Measurements from ENCODE around the gene WWP2.
A peak's percentile ranks its signal among the peaks of the same experiment; 100 is the strongest.
"Not testable (repeated sequence)": the region's sequence is repeated elsewhere in the genome, so short reads cannot be mapped to it uniquely, and the experiment has no call there.

The WWP2 gene

DNA sequence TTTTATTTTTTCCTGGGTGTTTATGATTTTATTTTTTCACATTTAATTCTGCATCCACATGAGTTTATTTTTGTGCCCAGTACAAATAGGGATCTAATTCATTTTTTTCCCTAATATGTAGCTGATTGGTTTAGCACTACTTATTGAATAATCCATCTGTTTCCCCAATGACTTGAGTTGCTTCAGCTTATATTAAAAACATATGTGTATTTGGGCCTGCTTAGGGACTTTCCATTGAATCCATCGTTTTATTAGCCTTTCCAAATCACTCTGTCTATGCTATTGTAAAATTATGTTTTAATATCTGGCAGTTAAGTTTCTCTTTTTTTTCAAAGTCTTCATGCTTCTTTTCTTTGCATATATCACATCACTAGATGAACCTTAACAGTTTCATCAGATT lies 42.2 kb downstream of the WWP2 start:
- no peak overlapping the region for H3K4me3 Mint-ChIP-seq
- H3K4me1 Mint-ChIP-seq: no peaks in the 10 kb centered on the region
- no peak overlapping the region for H3K27ac Mint-ChIP-seq
- H3K9me3 Mint-ChIP-seq: no peaks in the 10 kb centered on the region
- no peaks in the 10 kb centered on the region for H3K27me3 Mint-ChIP-seq
- ATAC-seq (no peak), DNase-seq (no peak)

DNA sequence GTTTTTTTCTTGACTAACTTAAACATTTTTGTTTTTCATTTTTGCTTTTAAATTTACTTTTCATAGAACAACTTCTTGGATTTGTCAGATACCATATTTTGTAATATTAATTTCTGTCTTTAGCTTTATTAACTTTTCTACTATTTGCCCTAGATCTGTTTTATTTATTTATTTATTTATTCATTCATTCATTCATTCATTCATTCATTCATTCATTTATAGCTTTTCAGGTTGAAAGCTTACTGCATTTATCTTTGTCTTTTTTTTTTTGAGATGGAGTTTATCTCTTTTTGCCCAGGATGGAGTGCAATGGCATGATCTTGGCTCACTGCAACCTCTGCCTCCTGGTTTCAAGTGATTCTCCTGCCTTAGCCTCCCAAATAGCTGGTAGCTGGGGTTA lies 44.6 kb downstream of the WWP2 start:
- not testable (repeated sequence) for H3K4me3 Mint-ChIP-seq, H3K9me3 Mint-ChIP-seq, H3K27ac Mint-ChIP-seq, H3K27me3 Mint-ChIP-seq, DNase-seq, ATAC-seq, H3K4me1 Mint-ChIP-seq

DNA sequence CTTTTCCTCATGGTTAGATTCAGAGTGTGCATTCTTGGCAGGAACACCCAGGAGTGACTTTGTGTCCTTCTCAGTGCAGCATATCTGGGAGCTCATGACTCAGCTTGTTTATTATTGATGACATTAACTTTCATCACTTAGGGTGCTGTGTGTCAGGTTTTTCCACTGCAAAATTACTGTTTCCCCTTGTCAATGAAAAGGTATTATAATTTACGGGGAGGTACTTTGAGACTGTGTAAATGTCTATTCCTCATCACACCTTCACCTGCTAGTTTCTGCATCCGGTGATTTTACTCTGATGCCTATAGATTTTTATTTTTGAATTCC lies 50.5 kb downstream of the WWP2 start:
- no peaks in the 10 kb centered on the region for H3K27me3 Mint-ChIP-seq
- H3K9me3 Mint-ChIP-seq: no peaks in the 10 kb centered on the region
- DNase-seq: no peak
- ATAC-seq: no peak
- H3K27ac Mint-ChIP-seq: no peak overlapping the region
- H3K4me1 Mint-ChIP-seq: no peaks in the 10 kb centered on the region
- H3K4me3 Mint-ChIP-seq: no peak overlapping the region

DNA sequence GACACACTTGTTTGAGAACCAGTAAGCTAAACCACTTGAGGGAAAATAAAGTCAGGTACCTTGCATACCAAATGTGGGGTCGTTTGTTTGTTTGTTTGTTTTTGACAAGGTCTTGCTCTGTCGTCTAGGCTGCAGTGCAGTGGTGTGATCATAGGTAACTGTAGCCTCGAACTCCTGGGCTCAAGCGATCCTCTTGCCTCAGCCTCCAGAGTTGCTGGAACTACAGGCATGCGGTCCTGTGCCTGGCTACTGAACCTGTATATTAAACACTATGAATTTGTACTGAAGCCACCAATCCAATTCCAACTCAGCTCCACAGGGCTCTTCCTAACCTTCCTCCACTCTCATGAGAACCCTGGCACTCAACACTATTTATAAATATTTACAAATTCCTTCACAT lies 51.9 kb downstream of the WWP2 start:
- no peak overlapping the region for H3K27ac Mint-ChIP-seq
- no peak for ATAC-seq
- H3K27me3 Mint-ChIP-seq: no peaks in the 10 kb centered on the region
- DNase-seq: no peak
- H3K9me3 Mint-ChIP-seq: no peaks in the 10 kb centered on the region
- no peak overlapping the region for H3K4me3 Mint-ChIP-seq
- H3K4me1 Mint-ChIP-seq: no peaks in the 10 kb centered on the region

DNA sequence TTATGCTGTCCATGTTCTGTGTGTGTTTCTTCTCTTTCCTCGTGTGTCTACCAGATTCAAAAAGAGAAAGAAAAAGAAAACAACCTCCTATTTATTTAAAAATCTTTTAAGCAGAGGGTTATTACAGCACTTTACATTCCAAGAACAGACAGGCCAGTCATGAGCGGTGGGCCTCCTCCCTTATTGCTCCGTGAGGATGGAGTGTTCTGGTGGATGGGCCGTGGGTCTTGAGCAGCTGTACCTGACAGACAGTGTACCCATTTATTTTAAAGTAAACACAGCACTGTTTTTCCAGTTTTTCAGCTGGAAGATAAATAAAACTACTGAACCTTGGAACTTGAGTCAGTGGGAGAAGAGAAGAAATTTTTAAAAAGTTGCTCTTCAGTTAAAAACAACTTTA lies 52.4 kb downstream of the WWP2 start:
- Mint-ChIP-seq H3K4me1 (no peaks in the 10 kb centered on the region), H3K4me3 (no peak overlapping the region), H3K27me3 (no peaks in the 10 kb centered on the region), H3K27ac (no peak overlapping the region), H3K9me3 (no peaks in the 10 kb centered on the region)
- ATAC-seq: no peak
- no peak for DNase-seq

DNA sequence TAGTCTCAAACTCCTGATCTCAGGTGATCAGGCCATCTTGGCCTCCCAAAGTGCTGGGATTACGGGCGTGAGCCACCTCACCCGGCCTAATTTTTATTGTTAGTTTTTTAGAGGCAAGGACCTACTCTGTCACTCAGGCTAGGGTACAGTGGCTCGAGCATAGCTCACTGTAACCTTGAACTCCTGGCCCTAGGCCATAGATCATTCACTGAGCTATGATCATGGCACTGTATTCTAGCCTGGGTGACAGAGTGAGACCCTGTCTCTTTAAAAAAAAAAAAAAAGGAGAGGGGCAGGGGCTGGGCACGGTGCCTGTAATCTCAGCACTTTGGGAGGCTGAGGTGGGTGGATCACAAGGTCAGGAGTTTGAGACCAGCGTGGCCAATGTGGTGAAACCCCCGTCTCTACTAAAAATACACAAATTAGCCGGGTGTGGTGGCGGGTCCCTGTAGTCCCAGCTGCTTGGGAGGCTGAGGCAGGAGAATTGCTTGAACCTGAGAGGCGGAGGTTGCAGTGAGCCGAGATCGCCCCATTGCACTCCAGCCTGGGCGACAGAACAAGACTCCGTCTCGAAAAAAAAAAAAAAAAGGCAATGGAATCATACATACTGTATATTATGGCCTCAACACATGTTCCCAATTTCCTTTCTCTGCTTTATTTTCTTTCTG lies 53.2 kb downstream of the WWP2 start:
- H3K27ac Mint-ChIP-seq, DNase-seq, H3K4me3 Mint-ChIP-seq, H3K4me1 Mint-ChIP-seq, ATAC-seq, H3K9me3 Mint-ChIP-seq, H3K27me3 Mint-ChIP-seq: not testable (repeated sequence)

DNA sequence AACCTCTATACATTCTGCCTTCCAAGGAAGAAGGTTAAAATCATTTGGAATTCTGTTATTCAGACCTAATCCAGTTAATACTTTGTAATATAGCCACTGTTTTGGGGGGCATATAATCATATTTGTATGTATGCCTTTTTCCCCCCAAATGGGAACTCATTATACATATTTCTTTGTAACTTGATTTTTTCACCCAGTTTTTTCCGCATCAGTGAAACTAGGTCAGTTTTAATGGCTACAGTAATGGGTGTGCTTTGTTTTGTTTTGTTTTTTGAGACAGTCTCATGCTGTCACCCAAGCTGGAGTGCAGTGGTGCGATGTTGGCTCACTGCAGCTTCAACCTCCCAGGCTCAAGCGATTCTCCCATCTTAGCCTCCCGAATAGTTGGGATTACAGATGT lies 54.9 kb downstream of the WWP2 start:
- H3K9me3 Mint-ChIP-seq: no peaks in the 10 kb centered on the region
- no peak overlapping the region for H3K27ac Mint-ChIP-seq
- no peaks in the 10 kb centered on the region for H3K27me3 Mint-ChIP-seq
- no peak overlapping the region for H3K4me3 Mint-ChIP-seq
- H3K4me1 Mint-ChIP-seq: no peaks in the 10 kb centered on the region
- DNase-seq (no peak), ATAC-seq (no peak)

DNA sequence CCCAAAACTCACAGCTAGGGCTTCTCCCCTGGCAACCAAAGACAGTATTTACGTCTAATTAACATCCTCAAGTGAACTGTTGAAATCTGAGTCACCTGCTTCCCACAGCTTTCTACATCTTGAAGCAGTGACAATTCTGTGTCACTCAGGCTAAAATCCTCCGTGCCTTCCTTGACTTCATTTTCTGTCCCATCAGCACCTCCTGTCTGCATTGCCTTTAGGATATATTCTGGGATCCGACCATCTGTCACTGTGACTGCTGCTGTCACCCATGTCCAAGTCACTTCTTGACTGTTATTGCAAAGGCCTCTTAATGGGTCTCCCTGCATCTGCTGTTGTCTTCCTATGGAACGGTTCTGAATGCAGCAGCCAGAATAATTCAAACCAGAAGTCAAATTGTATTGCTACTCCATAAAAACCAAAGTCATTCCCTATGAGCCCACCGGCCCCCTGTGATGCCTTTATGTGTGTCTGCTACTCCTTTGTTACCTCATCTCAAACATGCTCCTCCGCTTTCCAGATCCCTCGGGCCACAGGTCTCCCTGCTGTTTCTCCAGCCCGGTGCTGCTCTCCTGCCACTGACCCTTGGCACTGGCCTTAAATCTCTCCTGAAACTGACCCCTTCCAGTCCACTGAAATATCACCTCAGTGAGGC lies 56.9 kb downstream of the WWP2 start:
- Mint-ChIP-seq H3K27me3 (no peaks in the 10 kb centered on the region), H3K27ac (peak overlapping the region in 1 of 2 donors; percentile 29)

DNA sequence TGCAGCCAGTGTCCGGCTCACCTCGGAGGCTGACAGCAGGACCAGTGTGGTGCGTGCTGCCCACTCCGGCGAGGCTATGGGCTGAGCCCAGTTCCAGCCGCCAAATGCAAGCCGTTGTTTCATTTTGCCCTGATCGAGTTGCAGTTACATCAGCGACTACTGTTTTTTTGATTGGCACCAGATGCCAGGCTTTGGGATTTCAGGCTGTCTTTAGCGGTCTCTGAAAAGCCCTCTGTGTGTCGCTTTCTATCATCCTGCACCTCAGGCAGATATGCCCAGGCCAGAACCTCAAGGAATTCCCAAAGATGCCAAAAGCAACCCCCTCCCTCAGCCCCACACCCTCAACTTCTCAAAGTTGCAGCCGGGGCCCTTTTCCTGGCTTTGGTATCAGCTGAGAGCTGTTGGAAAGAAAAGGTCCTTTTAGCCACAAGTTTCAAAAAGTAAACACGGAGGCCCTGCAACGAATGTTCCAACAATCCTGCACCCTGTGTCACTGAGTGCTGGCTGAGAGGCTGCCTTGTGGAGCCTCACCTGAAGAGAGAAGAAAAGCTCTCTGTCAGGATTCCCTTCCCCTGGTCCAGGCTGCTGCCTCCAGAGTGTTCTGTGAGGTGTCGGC lies 58.9 kb downstream of the WWP2 start:
- no peak overlapping the region for H3K27ac Mint-ChIP-seq
- peaks cover 6% of the 10 kb centered on the region for H3K4me1 Mint-ChIP-seq
- no peak for ATAC-seq
- no peak overlapping the region for H3K4me3 Mint-ChIP-seq
- H3K27me3 Mint-ChIP-seq: no peaks in the 10 kb centered on the region
- no peak for DNase-seq
- no peaks in the 10 kb centered on the region for H3K9me3 Mint-ChIP-seq

More for the DNA sequence above, 56.9 kb downstream of the WWP2 start:
- H3K9me3 Mint-ChIP-seq: no peaks in the 10 kb centered on the region
- ATAC-seq: no peak
- no peak for DNase-seq
- peaks cover 4% of the 10 kb centered on the region for H3K4me1 Mint-ChIP-seq
- no peak overlapping the region for H3K4me3 Mint-ChIP-seq

DNA sequence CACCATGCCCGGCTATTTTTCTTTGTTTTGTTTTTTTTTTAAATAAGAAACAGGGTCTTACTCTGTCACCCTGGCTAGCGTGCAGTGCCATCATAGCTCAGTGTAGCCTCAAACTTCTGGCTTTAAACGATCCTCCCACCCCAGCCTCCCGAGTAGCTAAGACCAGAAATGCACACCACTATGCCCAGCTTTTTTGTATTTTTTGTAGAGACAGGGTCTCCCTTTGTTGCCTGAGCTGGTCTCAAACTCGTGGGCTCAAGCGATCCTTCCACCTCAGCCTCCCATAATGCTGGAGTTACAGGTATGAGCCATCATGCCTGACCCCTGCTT lies 59.7 kb downstream of the WWP2 start:
- Mint-ChIP-seq H3K27me3 (no peaks in the 10 kb centered on the region), H3K4me1 (peaks cover 6% of the 10 kb centered on the region), H3K9me3 (no peaks in the 10 kb centered on the region), H3K4me3 (no peak overlapping the region), H3K27ac (no peak overlapping the region)
- ATAC-seq (no peak), DNase-seq (no peak)

DNA sequence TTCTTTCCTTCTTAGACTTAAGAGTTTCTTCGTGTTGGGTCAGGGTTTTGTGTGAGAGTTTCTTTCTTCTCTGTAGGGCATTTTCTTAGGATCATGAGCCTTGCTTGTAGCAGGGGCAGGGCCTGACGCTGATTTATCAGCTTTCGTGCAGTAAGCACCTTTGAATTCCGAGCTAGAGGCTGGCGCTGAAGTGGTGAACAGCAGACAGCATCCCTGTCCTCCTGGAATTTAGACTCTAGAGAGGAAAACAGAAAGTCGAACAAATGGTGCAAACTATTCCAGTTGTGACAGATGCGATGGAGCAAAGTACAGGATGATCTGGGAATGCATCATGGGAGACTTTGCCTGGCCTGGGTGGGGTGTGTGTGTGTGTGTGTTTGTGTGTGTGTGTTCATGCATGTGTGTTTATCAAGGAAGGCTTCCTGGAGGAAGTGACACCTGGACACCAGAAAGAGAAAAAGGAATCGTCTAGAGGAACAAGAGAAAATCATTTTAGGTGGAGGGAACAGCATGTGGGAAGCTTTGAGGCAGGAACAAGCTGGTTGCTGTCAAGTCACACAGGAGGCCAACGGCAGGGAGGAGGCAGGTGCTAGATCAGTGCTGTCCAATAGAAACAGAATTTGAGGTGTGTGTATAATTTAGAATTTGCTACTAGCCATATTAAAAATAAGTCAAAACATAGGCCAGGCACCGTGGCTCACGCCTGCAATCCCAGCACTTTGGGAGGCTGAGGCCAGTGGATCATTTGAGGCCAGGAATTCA lies 60.2 kb downstream of the WWP2 start:
- Mint-ChIP-seq H3K27me3 (no peaks in the 10 kb centered on the region), H3K9me3 (no peaks in the 10 kb centered on the region), H3K27ac (peak overlapping the region in 1 of 2 donors; percentile 1), H3K4me3 (no peak overlapping the region), H3K4me1 (peaks cover 6% of the 10 kb centered on the region)
- ATAC-seq (no peak), DNase-seq (no peak)

DNA sequence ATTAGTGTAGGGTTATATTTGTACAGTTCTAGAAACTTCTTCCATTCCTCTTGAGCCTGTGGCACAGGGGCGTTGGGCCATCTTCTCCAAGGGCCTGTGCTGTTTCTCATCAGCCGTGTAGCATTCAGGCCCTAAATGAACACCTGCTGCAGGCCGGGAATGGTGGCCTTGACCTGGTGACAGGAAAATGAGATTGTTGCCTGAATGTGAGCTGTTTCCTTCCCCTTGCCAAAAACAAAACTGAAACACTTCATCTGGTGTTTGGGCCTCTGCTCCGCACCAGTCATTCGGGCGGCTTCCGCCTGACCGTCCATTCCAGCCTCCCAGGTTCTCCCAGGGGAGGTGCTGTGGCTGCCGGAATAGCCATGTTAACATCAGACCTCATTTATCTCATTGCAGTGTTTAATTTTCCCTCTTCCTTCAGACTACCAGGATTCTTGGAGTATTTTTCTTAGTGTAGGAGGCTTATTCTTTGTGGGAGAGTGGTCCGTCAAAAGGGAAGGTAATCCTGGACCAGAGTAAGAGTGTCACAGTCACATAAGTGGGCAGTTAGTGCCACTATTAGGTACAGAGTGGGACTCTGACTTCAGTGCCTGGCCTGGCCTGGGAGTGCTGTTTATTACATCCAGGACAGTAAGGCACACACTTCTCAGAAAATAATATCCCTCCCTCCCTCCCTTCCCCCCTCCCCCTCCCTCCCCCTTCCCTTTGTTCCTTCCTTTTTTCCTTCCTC lies 61.9 kb downstream of the WWP2 start:
- ATAC-seq (no peak), DNase-seq (no peak)
- Mint-ChIP-seq H3K9me3 (no peaks in the 10 kb centered on the region), H3K27me3 (no peaks in the 10 kb centered on the region), H3K4me3 (no peak overlapping the region), H3K4me1 (peaks cover 6% of the 10 kb centered on the region), H3K27ac (no peak overlapping the region)

DNA sequence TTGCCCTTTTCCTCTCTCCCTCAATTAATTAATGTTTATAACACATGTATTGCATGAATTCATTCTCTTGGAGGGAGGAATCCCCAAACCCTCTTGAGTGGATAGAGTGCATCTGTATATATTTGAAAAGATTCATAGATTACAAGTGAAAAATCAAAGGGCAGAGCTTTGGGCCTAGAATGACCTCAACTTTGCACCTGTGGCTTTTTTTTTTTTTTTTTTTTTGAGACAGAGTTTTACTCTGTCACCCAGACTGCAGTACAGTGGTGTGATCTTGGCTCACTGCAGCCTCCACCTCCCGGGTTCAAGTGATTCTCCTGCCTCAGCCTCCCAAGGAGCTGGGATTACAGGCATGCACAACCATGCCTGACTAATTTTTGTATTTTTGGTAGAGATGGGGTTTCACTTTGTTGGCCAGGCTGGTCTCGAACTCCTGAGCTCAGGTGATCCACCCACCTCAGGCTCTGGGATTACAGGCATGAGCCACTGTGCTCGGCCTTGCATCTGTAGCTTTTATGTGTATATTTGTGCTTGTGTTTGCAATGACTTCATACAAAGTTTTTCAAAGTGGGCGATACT lies 62.5 kb downstream of the WWP2 start:
- not testable (repeated sequence) for H3K4me1 Mint-ChIP-seq, H3K4me3 Mint-ChIP-seq, H3K27me3 Mint-ChIP-seq, DNase-seq, H3K9me3 Mint-ChIP-seq, H3K27ac Mint-ChIP-seq, ATAC-seq

DNA sequence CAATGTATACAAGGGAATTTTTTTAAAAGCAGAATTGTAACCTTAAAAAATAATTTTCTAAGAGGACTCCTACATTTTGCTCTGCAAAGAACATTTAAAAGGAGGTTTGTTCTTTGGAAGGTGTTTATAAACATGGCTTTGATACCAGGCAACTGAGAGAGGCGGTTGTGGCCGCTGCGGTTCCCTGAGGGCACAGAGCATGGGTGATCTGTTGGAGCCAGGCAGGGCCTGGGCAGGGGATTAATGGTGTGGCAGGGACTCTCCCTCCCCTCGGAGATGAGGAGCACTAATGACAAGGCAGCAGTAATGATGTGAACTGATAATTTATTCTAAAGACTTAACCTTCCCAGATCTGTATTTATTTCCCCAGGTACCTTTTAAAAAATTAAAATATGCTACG lies 65.4 kb downstream of the WWP2 start:
- no peaks in the 10 kb centered on the region for H3K9me3 Mint-ChIP-seq
- ATAC-seq (no peak), DNase-seq (no peak)
- H3K27ac Mint-ChIP-seq: no peak overlapping the region
- H3K4me1 Mint-ChIP-seq: peaks cover 6% of the 10 kb centered on the region
- no peaks in the 10 kb centered on the region for H3K27me3 Mint-ChIP-seq
- H3K4me3 Mint-ChIP-seq: no peak overlapping the region

DNA sequence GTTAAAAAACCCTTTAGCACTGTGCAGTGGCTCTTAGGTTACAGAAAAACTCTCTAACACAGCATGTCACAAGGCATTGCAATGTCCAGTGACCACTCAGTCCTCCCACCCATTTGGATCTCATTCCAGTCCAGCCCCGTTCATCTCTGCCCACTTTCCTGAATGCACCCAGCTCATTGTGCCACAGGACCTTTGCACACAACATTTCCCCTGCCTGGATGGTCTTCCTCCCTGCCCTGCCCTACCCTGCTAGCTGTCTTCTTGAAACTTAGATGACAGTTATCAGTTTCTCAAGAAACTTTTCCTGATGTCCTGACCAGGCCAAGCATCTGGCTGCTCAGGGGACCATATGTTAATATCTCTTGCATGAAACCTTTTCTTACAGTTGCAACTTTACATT lies 67.2 kb downstream of the WWP2 start:
- Mint-ChIP-seq H3K4me1 (peaks cover 14% of the 10 kb centered on the region), H3K27me3 (no peaks in the 10 kb centered on the region), H3K27ac (peak overlapping the region in 1 of 2 donors; percentile 13), H3K4me3 (no peak overlapping the region), H3K9me3 (no peaks in the 10 kb centered on the region)
- DNase-seq: no peak
- no peak for ATAC-seq

Data from stimulated activated naive CD8-positive, alpha-beta T cell treated with anti-CD3 and anti-CD28 coated beads, Interleukin-15, amount 100 ng/mL, for 72 hours (primary cell).